GM12878 (cell line): ENCODE data around the gene VGLL4. TPM values are rescaled to one million over a fixed set of nuclear protein-coding genes. Genes with fewer than 3 reads are reported as not detected.
A peak's percentile ranks its signal among the peaks of the same experiment; 100 is the strongest.

Experiments used
- ATAC-seq: fragments of 200-7000 bp; cut with Tn5 transposase; 3 replicates; pipeline ENCODE4 v1.9.1; 2020; ENCODE audit warnings: mild to moderate bottlenecking, moderate library complexity
- Bru-seq: library from RNA; stranded (reverse); fragments of 400-500 nt; gene quantifications from one replicate; lab custom pipeline; 2021; lab: Mats Ljungman, UMichigan
- BruChase-seq, 2 experiments: library from RNA; stranded (reverse); fragments of 400-500 nt; gene quantifications; one replicate each; lab custom pipeline; 2021; lab: Mats Ljungman, UMichigan
- BruUV-seq: library from RNA; stranded (reverse); fragments of 400-500 nt; replicated peaks from 2 replicates; lab custom pipeline; 2021; lab: Mats Ljungman, UMichigan
- CTCF ChIA-PET: fragments of 300-600 bp; sonication (Branson Sonifier 250); formaldehyde crosslinking; extraction: SDS; loops from one replicate; lab custom pipeline; 2021; ENCODE audit warnings: inconsistent platforms; lab: Yijun Ruan, JAX
- POLR2A ChIA-PET: fragments of 350-600 bp; formaldehyde crosslinking; extraction: SDS; loops from one replicate; lab custom pipeline; 2021; ENCODE audit warnings: inconsistent platforms; lab: Charles Lee
- RAD21 ChIA-PET: fragments of 300-600 bp; sonication (Branson Sonifier 250); formaldehyde crosslinking; loops from one replicate; lab custom pipeline; 2023; ENCODE audit warnings: antibody characterized with exemption; ENCODE audit not compliant: unreplicated experiment; lab: Charles Lee
- SMC1A ChIA-PET: fragments of 300-600 bp; sonication (Branson Sonifier 250); formaldehyde crosslinking; loops from one replicate; lab custom pipeline; 2023; ENCODE audit not compliant: unreplicated experiment, uncharacterized antibody; lab: Charles Lee
- DNase-seq: peaks from one replicate; pipeline ENCODE4 v3.0.0-alpha.2; 2011; ENCODE audit warnings: low read depth, low spot score
- FAIRE-seq: peaks from 3 replicates; lab custom pipeline; 2011; peaks lifted over from hg19 to GRCh38; lab: Jason Lieb, UNC
- H2AFZ ChIP-seq: 2 replicates; pipeline ENCODE4 v1.6.0; 2011; ENCODE audit warnings: low read depth, low read length, control low read depth; ENCODE audit not compliant: control insufficient read depth
- H3K27ac ChIP-seq: 2 replicates; pipeline ENCODE4 v1.5.1; 2011; ENCODE audit warnings: control low read depth; ENCODE audit not compliant: control insufficient read depth, insufficient read depth
- H3K27me3 ChIP-seq, 2 experiments: replicated peaks in 1 of 2; 2 replicates each; pipeline versions ENCODE4 v1.6.0 to v1.6.1; 2011; ENCODE audit warnings: low read length in 1 of 2; ENCODE audit not compliant: control insufficient read depth in 2 of 2, insufficient read depth in 2 of 2
- H3K36me3 ChIP-seq, 2 experiments: 2 replicates each; pipeline ENCODE4 v1.5.1; 2011; ENCODE audit warnings: low read length in 1 of 2; ENCODE audit not compliant: control insufficient read depth in 2 of 2, insufficient read depth in 2 of 2
- H3K4me1 ChIP-seq: 2 replicates; pipeline ENCODE4 v1.6.1; 2011; ENCODE audit warnings: mild to moderate bottlenecking, low read length, moderate library complexity, mixed read lengths; ENCODE audit not compliant: control insufficient read depth, insufficient read depth
- H3K4me2 ChIP-seq: 2 replicates; pipeline ENCODE4 v1.6.0; 2011; ENCODE audit warnings: control low read depth; ENCODE audit not compliant: control insufficient read depth, insufficient read depth
- H3K4me3 ChIP-seq: fragments of 200-600 bp; sonication (generic); 2 replicates; pipeline ENCODE4 v1.5.1; 2016
- H3K79me2 ChIP-seq: 2 replicates; pipeline ENCODE4 v1.6.0; 2011; ENCODE audit warnings: low read length; ENCODE audit not compliant: control insufficient read depth, insufficient read depth
- H3K9ac ChIP-seq: 2 replicates; pipeline ENCODE4 v1.8.0; 2011; ENCODE audit warnings: low read length, control low read depth, mixed read lengths; ENCODE audit not compliant: control insufficient read depth, insufficient read depth
- H3K9me3 ChIP-seq: replicated peaks from 3 replicates; pipeline ENCODE4 v1.5.1; 2011; ENCODE audit warnings: mild to moderate bottlenecking, low read length; ENCODE audit not compliant: control insufficient read depth, insufficient read depth
- H4K20me1 ChIP-seq: 2 replicates; pipeline ENCODE4 v1.6.0; 2011; ENCODE audit not compliant: control insufficient read depth, insufficient read depth
- CHD4 ChIP-seq: fragments of 200-600 bp; sonication (generic); IDR thresholded peaks from 2 replicates; pipeline ENCODE4 v1.6.1; 2016; ENCODE audit warnings: mild to moderate bottlenecking
- IKZF1 ChIP-seq: fragments of 450-650 bp; conservative IDR thresholded peaks from 2 replicates; pipeline ENCODE4 v1.6.1; 2017; ENCODE audit warnings: antibody characterized with exemption, mild to moderate bottlenecking
- NFIC ChIP-seq: IDR thresholded peaks from 2 replicates; pipeline ENCODE4 v1.6.1; 2012; ENCODE audit warnings: low read depth, mild to moderate bottlenecking, inconsistent platforms, low read length, moderate library complexity
- POU2F2 ChIP-seq: IDR thresholded peaks from 3 replicates; pipeline ENCODE4 v1.6.1; 2011; ENCODE audit warnings: low read depth, mild to moderate bottlenecking, low read length, borderline replicate concordance
- RAD51 ChIP-seq: fragments of 450-650 bp; IDR thresholded peaks from 2 replicates; pipeline ENCODE4 v1.6.1; 2016; ENCODE audit warnings: moderate library complexity, mild to moderate bottlenecking, inconsistent platforms
- SPI1 ChIP-seq: IDR thresholded peaks from 2 replicates; pipeline ENCODE4 v1.6.1; 2011; ENCODE audit warnings: low read depth, mild to moderate bottlenecking, low read length, moderate library complexity, borderline replicate concordance; ENCODE audit not compliant: insufficient read depth
- TCF12 ChIP-seq: IDR thresholded peaks from 2 replicates; pipeline ENCODE4 v1.6.1; 2011; ENCODE audit warnings: low read depth, mild to moderate bottlenecking, low read length
- USF2 ChIP-seq: IDR thresholded peaks from 2 replicates; pipeline ENCODE4 v1.6.1; 2011; ENCODE audit warnings: low read depth, low read length, improper control_type of control experiment, borderline replicate concordance
- ZNF207 ChIP-seq: fragments of 450-650 bp; IDR thresholded peaks from 2 replicates; pipeline ENCODE4 v1.6.1; 2014; ENCODE audit warnings: antibody characterized with exemption, mild to moderate bottlenecking, borderline replicate concordance
- ZNF274 ChIP-seq: IDR thresholded peaks from one replicate; pipeline ENCODE4 v1.8.0; 2011; ENCODE audit not compliant: insufficient read length, insufficient read depth
- ZZZ3 ChIP-seq: IDR thresholded peaks from 2 replicates; pipeline ENCODE4 v1.6.1; 2011; ENCODE audit warnings: low read depth; ENCODE audit not compliant: control insufficient read depth, insufficient read length
- WGBS: methylation state at CpG from one replicate; pipeline ENCODE4 v1.1.6; 2016; ENCODE audit warnings: low lambda C conversion rate; ENCODE audit not compliant: insufficient replicate concordance, insufficient coverage; ENCODE audit errors: missing lambda C conversion rate; 5-methylcytosine and 5-hydroxymethylcytosine counted together
- in situ Hi-C: fragments of 300-500 bp; cut with MboI; formaldehyde crosslinking; loops from 9 replicates; pipeline ENCODE4 v1.14.3; 2018; ENCODE audit warnings: mixed read lengths
- intact Hi-C: fragments of 100-400 bp; cut with micrococcal nuclease; formaldehyde crosslinking; loops from one replicate; pipeline ENCODE4 v1.14.2; 2022; ENCODE audit not compliant: unreplicated experiment
- long read RNA-seq, 2 experiments: library from polyadenylated mRNA; unstranded; transcript quantifications; one replicate each; pipeline ENCODE4 v2.0.0, GENCODE V29; 2019 to 2020
- polyA minus RNA-seq, 3 experiments: library from RNA; depleted of rRNA, polyadenylated mRNA; stranded (reverse); fragments of >200 nt; gene quantifications; 2 replicates each; pipeline ENCODE4 v1.2.3, GENCODE V29; 2011
- polyA plus RNA-seq, 11 experiments: library from polyadenylated mRNA; depleted of rRNA in 4 of 11; unstranded in 6 of 11; stranded (reverse) in 5 of 11; fragments of >200 nt; fragmentation: Nextera tagmentation in 4 of 11; fragmentation: Illumina TruSeq in 1 of 11; extraction: Ambion mirVana in 4 of 11; extraction: Trizol in 1 of 11; gene quantifications; 1 replicate in 1 of 11; 2 replicates in 10 of 11; pipeline versions ENCODE4 v1.2.1 to v1.2.3, GENCODE V29; 2011 to 2016; ENCODE audit warnings: inconsistent platforms in 2 of 11, missing spikeins in 2 of 11, low read depth in 1 of 11
- total RNA-seq, 4 experiments: library from RNA; depleted of rRNA in 3 of 4; stranded (reverse); fragments of >200 nt in 3 of 4; fragmentation: Illumina TruSeq in 1 of 4; extraction: Trizol in 1 of 4; gene quantifications; 2 replicates each; pipeline versions ENCODE4 v1.2.1 to v1.2.3, GENCODE V29; 2013 to 2021
- TF ChIP-seq, protein P1 (sequence below): fragments of 450-650 bp; conservative IDR thresholded peaks from 2 replicates; pipeline ENCODE4 v1.6.1; 2017; ENCODE audit warnings: mild to moderate bottlenecking, moderate library complexity
- TF ChIP-seq, protein P2 (sequence below): fragments of 150-350 bp; IDR thresholded peaks from 2 replicates; pipeline ENCODE4 v1.6.1; 2016; ENCODE audit warnings: low read depth, low read length

VGLL4 gene
- 116 and 126 TPM in 2 replicates for total RNA-seq (2013; cell fraction: nucleolus; rRNA removed)
- total RNA-seq (2014; rRNA removed), result 16.3 and 18.1 TPM in 2 replicates
- total RNA-seq (2014; rRNA removed; fragmentation: Illumina TruSeq; extraction: Trizol), result 15.2 and 15.7 TPM in 2 replicates
- 20.7 and 23.2 TPM in 2 replicates for total RNA-seq (2021)
- polyA plus RNA-seq (2011; ENCODE audit: low read depth), result 12.6 TPM
- polyA plus RNA-seq (2011; rRNA removed), result 32.9 and 38.1 TPM in 2 replicates
- 39.9 and 41.8 TPM in 2 replicates for polyA plus RNA-seq (2011; cell fraction: cytosol; rRNA removed)
- 43.3 and 49.4 TPM in 2 replicates for polyA plus RNA-seq (2011; cell fraction: nucleus; rRNA removed)
- polyA plus RNA-seq (2012), result 17.9 and 37.0 TPM in 2 replicates
- polyA plus RNA-seq (2014; fragmentation: Illumina TruSeq; extraction: Trizol), result 10.6 and 16.0 TPM in 2 replicates
- polyA plus RNA-seq (2014; fragmentation: Nextera tagmentation; extraction: Ambion mirVana), result 1 to 10 TPM in 1 of 2 experiments, under 1 TPM in 1; 0.44 to 1.5 TPM
- polyA plus RNA-seq (2014; rRNA removed), result 25.5 and 28.7 TPM in 2 replicates
- polyA plus RNA-seq (2016; fragmentation: Nextera tagmentation; extraction: Ambion mirVana), result 10 to 100 TPM; 14.9 to 20.6 TPM
- polyA minus RNA-seq (2011; rRNA and poly(A)+ RNA removed), result 24.9 and 62.5 TPM in 2 replicates
- 16.3 and 16.6 TPM in 2 replicates for polyA minus RNA-seq (2011; cell fraction: cytosol; rRNA and poly(A)+ RNA removed)
- 33.7 and 57.3 TPM in 2 replicates for polyA minus RNA-seq (2011; cell fraction: nucleus; rRNA and poly(A)+ RNA removed)
- Bru-seq, nascent RNA, result percentile 73 among the genes with signal in this experiment
- BruChase-seq, experiment 1, labeled RNA remaining after a 6-hour chase, result percentile 67 among the genes with signal in this experiment
- percentile 62 among the genes with signal in this experiment for BruChase-seq, experiment 2, labeled RNA remaining after a 2-hour chase
- long read RNA-seq, experiment 1, partial matches to known transcripts, result 0 of 5 reads
- long read RNA-seq, experiment 1, other reads (novel, unspliced or antisense), result 1 of 5 reads
- long read RNA-seq, experiment 2, transcript VGLL4-211 (5 exons, 1,377 nt), result major isoform, 5 of 34 reads
- long read RNA-seq, experiment 2, partial matches to known transcripts, result 1 of 34 reads
- long read RNA-seq, experiment 2, other reads (novel, unspliced or antisense), result 28 of 34 reads

- peaks cover 51% of the 10 kb centered on the region for H3K79me2 ChIP-seq
- H3K4me1 ChIP-seq, result peaks cover 6% of the 10 kb centered on the region
- TF ChIP-seq ZZZ3, result no peak
- no peak for TF ChIP-seq USF2
- TF ChIP-seq, protein P1, sequence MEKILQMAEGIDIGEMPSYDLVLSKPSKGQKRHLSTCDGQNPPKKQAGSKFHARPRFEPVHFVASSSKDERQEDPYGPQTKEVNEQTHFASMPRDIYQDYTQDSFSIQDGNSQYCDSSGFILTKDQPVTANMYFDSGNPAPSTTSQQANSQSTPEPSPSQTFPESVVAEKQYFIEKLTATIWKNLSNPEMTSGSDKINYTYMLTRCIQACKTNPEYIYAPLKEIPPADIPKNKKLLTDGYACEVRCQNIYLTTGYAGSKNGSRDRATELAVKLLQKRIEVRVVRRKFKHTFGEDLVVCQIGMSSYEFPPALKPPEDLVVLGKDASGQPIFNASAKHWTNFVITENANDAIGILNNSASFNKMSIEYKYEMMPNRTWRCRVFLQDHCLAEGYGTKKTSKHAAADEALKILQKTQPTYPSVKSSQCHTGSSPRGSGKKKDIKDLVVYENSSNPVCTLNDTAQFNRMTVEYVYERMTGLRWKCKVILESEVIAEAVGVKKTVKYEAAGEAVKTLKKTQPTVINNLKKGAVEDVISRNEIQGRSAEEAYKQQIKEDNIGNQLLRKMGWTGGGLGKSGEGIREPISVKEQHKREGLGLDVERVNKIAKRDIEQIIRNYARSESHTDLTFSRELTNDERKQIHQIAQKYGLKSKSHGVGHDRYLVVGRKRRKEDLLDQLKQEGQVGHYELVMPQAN, result peak; percentile 67; the same call in 1 of the 2 replicates
- TF ChIP-seq TCF12, result no peak
- TF ChIP-seq IKZF1, result peak; percentile 82
- TF ChIP-seq CHD4, result no peak
- TF ChIP-seq POU2F2, result no peak
- no peak; the same call in 1 of the 2 replicates for TF ChIP-seq ZNF207
- no peak for TF ChIP-seq RAD51
- peak; percentile 73; the same call in 1 of the 2 replicates for TF ChIP-seq SPI1
- TF ChIP-seq, protein P2, sequence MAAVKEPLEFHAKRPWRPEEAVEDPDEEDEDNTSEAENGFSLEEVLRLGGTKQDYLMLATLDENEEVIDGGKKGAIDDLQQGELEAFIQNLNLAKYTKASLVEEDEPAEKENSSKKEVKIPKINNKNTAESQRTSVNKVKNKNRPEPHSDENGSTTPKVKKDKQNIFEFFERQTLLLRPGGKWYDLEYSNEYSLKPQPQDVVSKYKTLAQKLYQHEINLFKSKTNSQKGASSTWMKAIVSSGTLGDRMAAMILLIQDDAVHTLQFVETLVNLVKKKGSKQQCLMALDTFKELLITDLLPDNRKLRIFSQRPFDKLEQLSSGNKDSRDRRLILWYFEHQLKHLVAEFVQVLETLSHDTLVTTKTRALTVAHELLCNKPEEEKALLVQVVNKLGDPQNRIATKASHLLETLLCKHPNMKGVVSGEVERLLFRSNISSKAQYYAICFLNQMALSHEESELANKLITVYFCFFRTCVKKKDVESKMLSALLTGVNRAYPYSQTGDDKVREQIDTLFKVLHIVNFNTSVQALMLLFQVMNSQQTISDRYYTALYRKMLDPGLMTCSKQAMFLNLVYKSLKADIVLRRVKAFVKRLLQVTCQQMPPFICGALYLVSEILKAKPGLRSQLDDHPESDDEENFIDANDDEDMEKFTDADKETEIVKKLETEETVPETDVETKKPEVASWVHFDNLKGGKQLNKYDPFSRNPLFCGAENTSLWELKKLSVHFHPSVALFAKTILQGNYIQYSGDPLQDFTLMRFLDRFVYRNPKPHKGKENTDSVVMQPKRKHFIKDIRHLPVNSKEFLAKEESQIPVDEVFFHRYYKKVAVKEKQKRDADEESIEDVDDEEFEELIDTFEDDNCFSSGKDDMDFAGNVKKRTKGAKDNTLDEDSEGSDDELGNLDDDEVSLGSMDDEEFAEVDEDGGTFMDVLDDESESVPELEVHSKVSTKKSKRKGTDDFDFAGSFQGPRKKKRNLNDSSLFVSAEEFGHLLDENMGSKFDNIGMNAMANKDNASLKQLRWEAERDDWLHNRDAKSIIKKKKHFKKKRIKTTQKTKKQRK, result no peak
- no peak for TF ChIP-seq NFIC
- TF ChIP-seq ZNF274, result no peak
These were observed at the start of gene VGLL4 for GRCh38 chr3:11643605-11644087. Gene VGLL4 (minus strand): TSS chr3:11643915. CDS start chr3:11643518, 397 bp downstream.

More at GRCh38 chr3:11643605-11644087, at the start of gene VGLL4:
- POLR2A ChIA-PET, result interaction anchor here (0.5 to 2.2 kb wide), 5 partner anchors 12 to 371 kb away, joined by 3 to 19 read pairs (median 3); partner anchors contain the start of gene ATG7
- Histone ChIP-seq H3K9ac (peak within 1 kb of the TSS; percentile 83), H3K4me3 (peak within 1 kb of the TSS; percentile 86), H3K27ac (peak within 1 kb of the TSS; percentile 98), H3K9me3 (no peaks in the 10 kb centered on the region), H3K27me3 (no peaks in the 10 kb centered on the region), H4K20me1 (no peaks in the 10 kb centered on the region), H2AFZ (peak within 1 kb of the TSS; percentile 66), H3K36me3 (no peaks in the 10 kb centered on the region), H3K4me2 (peak within 1 kb of the TSS; percentile 80)
- no TSS peak for BruUV-seq
- in situ Hi-C loops, result no loop called here
- SMC1A ChIA-PET, result interaction anchor here (0.6 to 2.6 kb wide), 17 partner anchors 8 to 1851 kb away, joined by 3 to 11 read pairs (median 4); partner anchors contain the start of genes ARPC4, ATG7 and TADA3
- DNase-seq, result no peak
- RAD21 ChIA-PET, result interaction anchor here (0.8 to 2.5 kb wide), 10 partner anchors 11 to 355 kb away, joined by 3 to 12 read pairs (median 4); no protein-coding TSS in a partner anchor
- ATAC-seq, result peak; percentile 85
- intact Hi-C loops, result loop anchor here (5.0 kb wide), 2 partner anchors 41 to 61 kb away; no protein-coding TSS in a partner anchor
- under 1% methylated on average over 24 of the region's 24 CpGs for WGBS
- CTCF ChIA-PET, result interaction anchor here (0.7 to 2.1 kb wide), 15 partner anchors 10 to 407 kb away, joined by 3 to 19 read pairs (median 3); no protein-coding TSS in a partner anchor
- no peak for FAIRE-seq
